ENCODE measurements around the gene GPR107.

DNA sequence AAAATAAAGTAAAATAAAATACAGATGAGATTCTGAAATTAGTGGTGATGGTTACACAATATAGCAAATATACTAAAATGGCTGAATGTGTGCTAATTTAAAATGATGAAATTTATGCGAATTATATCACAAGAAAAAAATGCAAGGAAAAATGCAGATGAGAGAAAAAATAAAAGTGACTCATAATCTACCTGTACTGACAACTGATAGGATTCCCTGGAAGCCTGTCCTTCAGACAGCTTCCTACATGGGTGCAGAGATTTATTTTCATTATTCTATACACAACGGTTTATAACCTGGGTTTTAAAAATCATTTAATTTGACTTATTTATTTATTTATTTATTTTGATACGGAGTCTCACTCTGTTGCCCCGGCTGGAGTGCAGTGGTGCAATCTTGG lies 112.7 kb downstream of the GPR107 start:
- TF ChIP-seq POLR2A (IDR thresholded peaks at IDR 0.05) = no peak
- TF ChIP-seq, protein P1, sequence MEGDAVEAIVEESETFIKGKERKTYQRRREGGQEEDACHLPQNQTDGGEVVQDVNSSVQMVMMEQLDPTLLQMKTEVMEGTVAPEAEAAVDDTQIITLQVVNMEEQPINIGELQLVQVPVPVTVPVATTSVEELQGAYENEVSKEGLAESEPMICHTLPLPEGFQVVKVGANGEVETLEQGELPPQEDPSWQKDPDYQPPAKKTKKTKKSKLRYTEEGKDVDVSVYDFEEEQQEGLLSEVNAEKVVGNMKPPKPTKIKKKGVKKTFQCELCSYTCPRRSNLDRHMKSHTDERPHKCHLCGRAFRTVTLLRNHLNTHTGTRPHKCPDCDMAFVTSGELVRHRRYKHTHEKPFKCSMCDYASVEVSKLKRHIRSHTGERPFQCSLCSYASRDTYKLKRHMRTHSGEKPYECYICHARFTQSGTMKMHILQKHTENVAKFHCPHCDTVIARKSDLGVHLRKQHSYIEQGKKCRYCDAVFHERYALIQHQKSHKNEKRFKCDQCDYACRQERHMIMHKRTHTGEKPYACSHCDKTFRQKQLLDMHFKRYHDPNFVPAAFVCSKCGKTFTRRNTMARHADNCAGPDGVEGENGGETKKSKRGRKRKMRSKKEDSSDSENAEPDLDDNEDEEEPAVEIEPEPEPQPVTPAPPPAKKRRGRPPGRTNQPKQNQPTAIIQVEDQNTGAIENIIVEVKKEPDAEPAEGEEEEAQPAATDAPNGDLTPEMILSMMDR (IDR thresholded peaks at IDR 0.05) = no peak
